Endodermal cell (in vitro differentiated cells): ENCODE data around the gene ABCC1. TPM values are rescaled to one million over a fixed set of nuclear protein-coding genes. Genes with fewer than 3 reads are reported as not detected.

Source experiments
- DNase-seq: peaks from one replicate; pipeline ENCODE4 v3.0.0-alpha.2; 2017
- H3K27ac ChIP-seq: 2 replicates; pipeline ENCODE4 v1.5.1; 2013; ENCODE audit warnings: mild to moderate bottlenecking, low read depth, low read length, moderate library complexity
- H3K27me3 ChIP-seq: 2 replicates; pipeline ENCODE4 v1.6.1; 2013; ENCODE audit warnings: mild to moderate bottlenecking, low read length, moderate library complexity; ENCODE audit not compliant: insufficient read depth, control insufficient read depth, poor library complexity, severe bottlenecking
- H3K36me3 ChIP-seq: 2 replicates; pipeline ENCODE4 v1.7.0; 2013; ENCODE audit warnings: mild to moderate bottlenecking, low read length, moderate library complexity; ENCODE audit not compliant: control insufficient read depth, insufficient read depth
- H3K4me1 ChIP-seq: one replicate; pipeline ENCODE4 v1.7.0; 2013; ENCODE audit warnings: low read length; ENCODE audit not compliant: control insufficient read depth, insufficient read depth
- H3K4me3 ChIP-seq: 2 replicates; pipeline ENCODE4 v1.5.1; 2013; ENCODE audit warnings: mild to moderate bottlenecking, low read length, moderate library complexity
- H3K9ac ChIP-seq: 2 replicates; pipeline ENCODE4 v1.6.1; 2013; ENCODE audit warnings: mild to moderate bottlenecking, low read length, moderate library complexity; ENCODE audit not compliant: poor library complexity, severe bottlenecking; ENCODE audit errors: extremely low read depth
- H3K9me3 ChIP-seq: 2 replicates; pipeline ENCODE4 v1.6.1; 2013; ENCODE audit warnings: mild to moderate bottlenecking, low read length, moderate library complexity; ENCODE audit not compliant: control insufficient read depth
- H3K27ac Mint-ChIP-seq: 2 replicates; pipeline ENCODE4 v1.8.0; 2020; ENCODE audit warnings: mixed read lengths
- H3K27me3 Mint-ChIP-seq: 2 replicates; pipeline ENCODE4 v1.8.0; 2021; ENCODE audit warnings: mild to moderate bottlenecking, mixed read lengths; ENCODE audit not compliant: insufficient read depth
- H3K36me3 Mint-ChIP-seq: 2 replicates; pipeline ENCODE4 v1.8.0; 2020; ENCODE audit warnings: low read depth, mixed read lengths
- H3K4me1 Mint-ChIP-seq: 2 replicates; pipeline ENCODE4 v1.8.0; 2020; ENCODE audit warnings: mixed read lengths
- H3K4me3 Mint-ChIP-seq: 2 replicates; pipeline ENCODE4 v1.8.0; 2020; ENCODE audit warnings: mild to moderate bottlenecking, moderate library complexity, mixed read lengths
- H3K9me3 Mint-ChIP-seq: 2 replicates; pipeline ENCODE4 v1.8.0; 2020; ENCODE audit warnings: mild to moderate bottlenecking, mixed read lengths
- WGBS, 2 experiments: methylation state at CpG; one replicate each; pipeline versions ENCODE4 v1.1.5 to v1.1.7; 2013; ENCODE audit warnings: missing lambda C conversion rate in 2 of 2, mixed read lengths in 1 of 2; ENCODE audit not compliant: insufficient coverage in 1 of 2, insufficient read length in 1 of 2; 5-methylcytosine and 5-hydroxymethylcytosine counted together
- total RNA-seq, 2 donors: library from RNA; stranded (reverse); fragmentation: NEBNext Ultra II Directional in 1 of 2; extraction: Animal tissue kit (Norgen Biotek cat#: 25700) in 1 of 2; gene quantifications; 2 replicates in 1 of 2; 3 replicates in 1 of 2; pipeline ENCODE4 v1.2.1, GENCODE V29; 2021
- TF ChIP-seq, protein P1 (sequence below): fragments of 200-600 bp; sonication (generic); conservative IDR thresholded peaks from 2 replicates; pipeline ENCODE4 v1.5.0; 2021; ENCODE audit warnings: antibody characterized with exemption, mild to moderate bottlenecking

Gene ABCC1
- total RNA-seq, 2 donors from 2014 or later = 47.1 to 51.2 TPM

DNA sequence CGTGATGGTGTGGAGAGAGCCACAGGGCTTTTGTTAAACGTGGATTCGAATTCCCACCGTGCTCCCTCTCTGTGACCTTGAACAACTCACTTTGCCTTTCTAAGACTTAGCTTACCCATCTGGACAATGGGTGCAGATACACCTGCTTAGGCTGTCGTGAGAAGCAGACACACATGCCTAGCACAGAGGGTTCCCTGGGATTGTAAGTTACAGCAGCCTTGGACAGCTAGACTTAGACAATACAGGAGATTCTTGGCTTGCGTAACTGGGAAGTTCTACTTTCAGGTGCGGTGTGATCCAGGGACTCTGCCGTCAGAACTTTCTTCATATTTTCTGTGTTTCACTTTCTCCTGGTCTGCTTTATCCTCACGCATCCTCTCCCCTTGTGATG is 127.0 kb downstream of the ABCC1 start:
- H3K27ac Mint-ChIP-seq = no peak overlapping the region
- Histone ChIP-seq H3K27ac (no peak overlapping the region), H3K9ac (no peak overlapping the region), H3K9me3 (no peaks in the 10 kb centered on the region), H3K4me1 (peaks cover 7% of the 10 kb centered on the region), H3K4me3 (no peak overlapping the region), H3K36me3 (peaks cover 20% of the 10 kb centered on the region), H3K27me3 (no peaks in the 10 kb centered on the region)
- peaks cover 5% of the 10 kb centered on the region for H3K4me1 Mint-ChIP-seq
- peaks cover 54% of the 10 kb centered on the region for H3K36me3 Mint-ChIP-seq
- DNase-seq = no peak
- TF ChIP-seq, protein P1, sequence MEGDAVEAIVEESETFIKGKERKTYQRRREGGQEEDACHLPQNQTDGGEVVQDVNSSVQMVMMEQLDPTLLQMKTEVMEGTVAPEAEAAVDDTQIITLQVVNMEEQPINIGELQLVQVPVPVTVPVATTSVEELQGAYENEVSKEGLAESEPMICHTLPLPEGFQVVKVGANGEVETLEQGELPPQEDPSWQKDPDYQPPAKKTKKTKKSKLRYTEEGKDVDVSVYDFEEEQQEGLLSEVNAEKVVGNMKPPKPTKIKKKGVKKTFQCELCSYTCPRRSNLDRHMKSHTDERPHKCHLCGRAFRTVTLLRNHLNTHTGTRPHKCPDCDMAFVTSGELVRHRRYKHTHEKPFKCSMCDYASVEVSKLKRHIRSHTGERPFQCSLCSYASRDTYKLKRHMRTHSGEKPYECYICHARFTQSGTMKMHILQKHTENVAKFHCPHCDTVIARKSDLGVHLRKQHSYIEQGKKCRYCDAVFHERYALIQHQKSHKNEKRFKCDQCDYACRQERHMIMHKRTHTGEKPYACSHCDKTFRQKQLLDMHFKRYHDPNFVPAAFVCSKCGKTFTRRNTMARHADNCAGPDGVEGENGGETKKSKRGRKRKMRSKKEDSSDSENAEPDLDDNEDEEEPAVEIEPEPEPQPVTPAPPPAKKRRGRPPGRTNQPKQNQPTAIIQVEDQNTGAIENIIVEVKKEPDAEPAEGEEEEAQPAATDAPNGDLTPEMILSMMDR = no peak
- 92 to 95% methylated on average over 8 to 9 of the region's 9 CpGs for WGBS, 2 experiments
- no peaks in the 10 kb centered on the region for H3K27me3 Mint-ChIP-seq
- no peak overlapping the region for H3K4me3 Mint-ChIP-seq
- no peaks in the 10 kb centered on the region for H3K9me3 Mint-ChIP-seq

DNA sequence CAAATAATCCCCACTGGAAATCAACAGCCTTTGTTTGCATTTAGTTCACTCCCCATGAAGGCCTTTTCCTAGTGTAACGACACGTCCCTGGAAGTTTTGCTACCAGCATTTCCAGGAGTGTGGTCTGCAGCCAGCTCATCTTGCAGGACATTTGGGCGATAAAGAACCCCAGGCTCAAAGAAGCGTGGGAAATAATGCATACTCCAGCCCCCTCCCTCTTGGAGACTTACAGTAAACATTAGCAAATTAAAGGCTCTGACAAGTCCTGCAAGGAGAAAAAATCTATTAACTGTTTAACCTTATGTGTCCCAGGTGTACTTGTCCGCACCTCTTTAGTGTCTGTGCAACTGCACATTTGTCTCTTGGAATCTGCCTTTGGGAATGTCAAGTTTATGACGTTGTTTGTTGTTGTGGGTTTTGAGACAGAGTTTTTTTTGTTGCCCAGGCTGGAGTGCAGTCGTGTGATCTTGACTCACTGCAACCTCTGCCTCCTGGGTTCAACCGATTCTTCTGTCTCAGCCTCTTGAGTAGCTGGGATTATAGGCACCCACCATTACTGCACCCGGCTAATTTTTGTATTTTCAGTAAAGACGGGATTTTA is 131.1 kb downstream of the ABCC1 start:
- TF ChIP-seq, protein P1 = no peak
- Mint-ChIP-seq H3K4me1 (peaks cover 3% of the 10 kb centered on the region), H3K27me3 (no peaks in the 10 kb centered on the region), H3K9me3 (peaks cover 17% of the 10 kb centered on the region), H3K4me3 (no peak overlapping the region), H3K27ac (no peak overlapping the region), H3K36me3 (peaks cover 70% of the 10 kb centered on the region)
- Histone ChIP-seq H3K9me3 (peaks cover 16% of the 10 kb centered on the region), H3K4me1 (peaks cover 2% of the 10 kb centered on the region), H3K9ac (no peak overlapping the region), H3K36me3 (peaks cover 43% of the 10 kb centered on the region), H3K4me3 (no peak overlapping the region), H3K27me3 (no peaks in the 10 kb centered on the region), H3K27ac (no peak overlapping the region)
- 83 to 93% methylated on average over 8 to 10 of the region's 10 CpGs for WGBS, 2 experiments
- DNase-seq = no peak

DNA sequence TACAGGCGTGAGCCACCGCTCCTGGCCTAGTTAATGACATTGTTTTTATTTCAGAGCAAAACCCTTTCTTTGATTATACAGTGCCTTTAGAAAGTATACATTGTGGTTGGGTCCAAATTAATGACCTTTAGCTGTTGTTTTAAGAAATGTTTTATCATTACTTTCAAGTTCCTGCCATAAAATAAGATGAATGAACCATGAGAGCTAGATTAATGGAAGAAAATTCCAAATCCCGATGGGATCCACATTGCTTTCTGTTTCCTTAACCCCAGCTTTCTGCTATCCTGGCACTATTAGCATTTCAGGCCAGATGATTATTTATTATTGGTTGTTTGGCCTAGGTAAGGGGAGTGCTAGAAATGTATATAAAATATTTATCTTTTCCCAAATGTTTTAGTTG is 131.7 kb downstream of the ABCC1 start:
- Histone ChIP-seq H3K9me3 (peaks cover 16% of the 10 kb centered on the region), H3K27me3 (no peaks in the 10 kb centered on the region), H3K9ac (no peak overlapping the region), H3K4me1 (peaks cover 2% of the 10 kb centered on the region), H3K36me3 (peaks cover 42% of the 10 kb centered on the region), H3K27ac (no peak overlapping the region), H3K4me3 (no peak overlapping the region)
- no peak overlapping the region for H3K4me3 Mint-ChIP-seq
- 87 to 100% methylated on average over 1 to 3 of the region's 3 CpGs for WGBS, 2 experiments
- peaks cover 68% of the 10 kb centered on the region for H3K36me3 Mint-ChIP-seq
- no peaks in the 10 kb centered on the region for H3K27me3 Mint-ChIP-seq
- no peak for DNase-seq
- no peak overlapping the region for H3K27ac Mint-ChIP-seq
- peaks cover 17% of the 10 kb centered on the region for H3K9me3 Mint-ChIP-seq
- H3K4me1 Mint-ChIP-seq = peaks cover 3% of the 10 kb centered on the region
- TF ChIP-seq, protein P1 = no peak
